Neural progenitor cell (in vitro differentiated cells): Measurements from ENCODE around the gene MGLL.

Experiments used
- CTCF ChIP-seq: fragments of 200-600 bp; sonication (generic); IDR thresholded peaks from 2 replicates; pipeline ENCODE4 v1.5.1; 2017; ENCODE audit warnings: antibody characterized with exemption, mild to moderate bottlenecking
- EZH2 ChIP-seq: fragments of 200-600 bp; sonication (generic); IDR thresholded peaks from 2 replicates; pipeline ENCODE4 v1.6.1; 2017; ENCODE audit warnings: antibody characterized with exemption, mild to moderate bottlenecking, moderate library complexity

- TF ChIP-seq CTCF (no peak), EZH2 (no peak)
Measured at GRCh38 chr3:127665165-127665564, 157.2 kb downstream of the MGLL start.
